ENCODE measurements around the gene ABTB2.

ABTB2 gene

DNA sequence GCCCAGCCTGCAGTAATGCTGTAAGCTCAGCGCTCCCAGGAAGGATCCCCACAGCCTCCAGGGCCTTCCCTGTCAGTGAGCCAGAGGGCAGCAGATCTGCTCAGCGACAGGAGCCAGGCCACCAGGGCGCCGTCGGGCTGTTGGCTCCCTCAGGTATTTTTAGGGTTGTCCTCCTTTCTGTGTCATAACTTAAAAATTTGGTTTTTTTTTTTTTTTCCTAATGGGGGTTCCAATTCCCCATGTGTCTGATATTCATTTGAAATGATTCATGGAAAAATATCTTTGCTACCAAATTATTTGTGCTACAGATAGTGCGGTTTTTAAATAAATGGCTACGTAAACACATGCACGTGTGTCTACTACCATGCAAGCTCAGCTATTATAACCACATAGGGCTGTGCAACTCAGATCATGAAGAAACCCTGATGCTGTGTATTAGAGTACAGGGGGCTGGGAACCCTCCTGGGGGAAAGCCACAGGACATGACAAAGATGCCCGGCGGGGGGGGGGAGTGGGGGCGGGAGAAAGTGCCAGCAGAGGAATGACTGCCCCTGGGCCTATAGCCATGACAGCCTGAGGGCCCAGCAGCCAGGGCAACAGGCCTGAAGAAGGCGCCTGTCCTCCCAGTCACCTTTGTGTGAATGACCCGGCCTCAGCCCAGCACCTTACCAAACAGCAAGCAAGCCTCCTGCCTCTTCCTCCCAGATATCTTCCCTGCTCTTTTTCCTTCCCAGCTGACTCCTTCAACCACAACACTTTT lies 163.1 kb downstream of the ABTB2 start:
- TF ChIP-seq, protein P1, sequence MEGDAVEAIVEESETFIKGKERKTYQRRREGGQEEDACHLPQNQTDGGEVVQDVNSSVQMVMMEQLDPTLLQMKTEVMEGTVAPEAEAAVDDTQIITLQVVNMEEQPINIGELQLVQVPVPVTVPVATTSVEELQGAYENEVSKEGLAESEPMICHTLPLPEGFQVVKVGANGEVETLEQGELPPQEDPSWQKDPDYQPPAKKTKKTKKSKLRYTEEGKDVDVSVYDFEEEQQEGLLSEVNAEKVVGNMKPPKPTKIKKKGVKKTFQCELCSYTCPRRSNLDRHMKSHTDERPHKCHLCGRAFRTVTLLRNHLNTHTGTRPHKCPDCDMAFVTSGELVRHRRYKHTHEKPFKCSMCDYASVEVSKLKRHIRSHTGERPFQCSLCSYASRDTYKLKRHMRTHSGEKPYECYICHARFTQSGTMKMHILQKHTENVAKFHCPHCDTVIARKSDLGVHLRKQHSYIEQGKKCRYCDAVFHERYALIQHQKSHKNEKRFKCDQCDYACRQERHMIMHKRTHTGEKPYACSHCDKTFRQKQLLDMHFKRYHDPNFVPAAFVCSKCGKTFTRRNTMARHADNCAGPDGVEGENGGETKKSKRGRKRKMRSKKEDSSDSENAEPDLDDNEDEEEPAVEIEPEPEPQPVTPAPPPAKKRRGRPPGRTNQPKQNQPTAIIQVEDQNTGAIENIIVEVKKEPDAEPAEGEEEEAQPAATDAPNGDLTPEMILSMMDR (IDR thresholded peaks at IDR 0.05): no peak

DNA sequence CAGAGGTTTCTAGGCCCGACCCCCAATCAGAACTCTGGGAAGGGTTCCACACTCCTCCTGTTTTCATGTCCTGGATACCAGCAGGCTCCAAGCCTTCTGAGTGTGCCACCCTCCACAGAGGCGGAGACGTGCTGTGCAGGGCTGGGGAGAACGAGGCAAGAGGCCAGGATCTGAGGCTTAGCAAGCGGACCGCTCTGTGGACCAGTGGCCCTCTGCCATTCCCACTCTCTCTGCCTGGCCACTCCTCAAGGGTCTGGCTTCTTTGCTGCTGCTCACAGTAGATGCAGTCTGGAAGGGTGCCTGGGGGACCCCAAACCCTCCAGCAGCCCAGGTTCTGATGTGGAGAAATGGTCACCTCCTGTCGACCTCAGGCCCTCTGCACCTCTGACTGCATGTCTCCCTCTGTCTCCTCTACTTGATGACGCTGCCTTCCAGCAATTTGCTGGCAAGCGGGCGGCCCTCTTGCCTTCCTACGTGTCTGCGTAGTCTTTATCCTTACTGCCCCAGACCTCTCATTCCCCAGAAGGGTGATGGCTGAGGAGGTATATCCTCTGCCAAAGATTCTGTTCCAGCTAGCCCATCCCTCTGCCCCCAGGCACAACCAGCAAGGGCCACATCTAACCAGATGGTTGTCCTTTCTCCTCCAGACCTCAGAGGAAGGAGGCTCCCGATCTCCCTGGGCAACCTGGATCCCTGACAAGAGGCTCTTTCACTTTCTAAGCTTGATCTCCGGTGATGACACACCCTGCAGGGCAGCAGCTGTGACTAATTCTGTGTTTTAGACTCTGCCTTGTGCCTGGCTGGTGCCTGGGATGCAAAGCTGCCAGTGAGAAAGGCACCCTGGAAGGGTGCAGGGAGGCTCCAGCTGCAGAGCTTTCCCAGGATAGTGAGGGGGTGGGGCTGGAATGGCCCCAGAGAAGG lies 165.1 kb downstream of the ABTB2 start:
- TF ChIP-seq, protein P1 (IDR thresholded peaks at IDR 0.05): no peak

DNA sequence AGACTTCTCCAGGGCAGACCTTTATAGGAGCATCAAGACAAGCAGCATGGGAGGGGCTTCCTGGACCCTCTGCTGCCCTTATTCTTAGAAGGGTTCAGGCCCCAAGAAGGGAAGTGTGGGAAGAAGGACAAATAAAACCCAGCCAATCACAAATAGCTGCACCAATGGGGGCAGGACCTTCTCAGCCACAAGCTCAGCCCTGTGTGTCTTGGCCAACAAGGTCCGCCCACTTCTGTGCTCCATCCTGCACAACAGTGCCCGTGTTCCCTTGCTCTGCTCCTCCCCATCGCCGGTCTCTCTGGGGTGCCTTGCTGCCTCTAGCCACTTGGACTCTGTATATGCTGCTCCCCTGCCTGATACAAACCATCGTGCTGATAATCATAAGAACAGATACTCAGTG lies 166.2 kb downstream of the ABTB2 start:
- TF ChIP-seq, protein P1 (IDR thresholded peaks at IDR 0.05): no peak

DNA sequence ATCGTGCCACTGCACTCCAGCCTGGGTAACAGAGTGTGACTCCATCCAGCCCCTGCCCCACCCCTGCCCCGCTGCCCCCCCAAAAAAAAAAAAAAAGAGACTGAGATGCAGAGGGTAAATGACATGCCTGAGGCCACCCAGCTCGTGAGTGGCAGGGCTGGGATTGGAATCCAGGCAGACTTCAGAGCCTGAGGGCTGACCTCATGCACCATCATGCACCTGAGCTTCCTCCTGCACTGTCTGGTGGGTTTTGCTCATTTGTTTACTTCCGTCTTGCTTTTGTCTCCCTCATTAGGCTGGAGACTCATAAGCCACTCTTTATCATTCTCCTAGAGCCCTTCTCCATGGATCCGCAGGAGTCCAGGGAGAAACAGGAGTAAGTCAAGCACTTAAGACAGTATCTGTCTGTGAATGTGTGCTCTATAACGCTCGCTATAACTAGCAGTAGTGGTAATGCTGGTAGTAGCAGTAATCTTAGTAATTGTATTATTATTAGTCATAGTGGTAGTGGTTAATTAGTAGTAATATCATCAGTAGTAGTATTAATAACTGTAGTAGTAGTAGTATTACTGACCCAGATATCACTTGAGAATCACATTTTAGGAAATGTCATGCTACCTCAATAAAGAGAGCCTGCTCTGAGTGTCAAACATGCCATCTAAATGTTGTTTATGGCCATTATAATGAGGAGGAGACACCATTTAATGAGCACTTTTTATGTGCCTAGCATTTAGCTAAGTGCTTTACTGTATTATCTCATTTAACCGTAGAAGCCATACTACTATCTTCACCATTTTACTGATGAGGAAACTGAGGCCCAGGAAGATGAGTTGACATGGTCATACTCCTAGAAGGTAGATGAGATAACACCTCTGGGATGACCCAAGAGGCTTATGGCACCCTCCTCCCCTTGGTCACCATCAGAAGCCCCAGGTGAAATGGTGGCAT lies 167.3 kb downstream of the ABTB2 start:
- TF ChIP-seq, protein P1 (IDR thresholded peaks at IDR 0.05): no peak

DNA sequence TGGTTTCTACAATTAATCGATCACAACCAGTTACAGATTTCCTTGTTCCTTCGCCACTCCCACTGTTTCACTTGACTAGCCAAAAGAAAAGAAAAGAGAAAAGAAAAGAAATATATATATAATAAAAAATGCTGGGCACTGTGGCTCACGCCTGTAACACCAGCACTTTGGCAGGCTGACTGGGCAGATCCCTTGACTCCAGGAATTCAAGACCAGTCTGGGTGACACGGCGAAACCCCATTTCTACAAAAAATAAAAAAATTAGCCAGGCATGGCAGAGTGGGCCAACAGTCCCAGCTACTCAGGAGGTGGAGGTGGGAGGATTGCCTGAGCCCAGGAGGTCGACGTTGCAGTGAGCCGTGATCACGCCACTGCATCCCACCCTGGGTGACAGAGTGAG lies 168.6 kb downstream of the ABTB2 start:
- TF ChIP-seq, protein P1 (IDR thresholded peaks at IDR 0.05): no peak

DNA sequence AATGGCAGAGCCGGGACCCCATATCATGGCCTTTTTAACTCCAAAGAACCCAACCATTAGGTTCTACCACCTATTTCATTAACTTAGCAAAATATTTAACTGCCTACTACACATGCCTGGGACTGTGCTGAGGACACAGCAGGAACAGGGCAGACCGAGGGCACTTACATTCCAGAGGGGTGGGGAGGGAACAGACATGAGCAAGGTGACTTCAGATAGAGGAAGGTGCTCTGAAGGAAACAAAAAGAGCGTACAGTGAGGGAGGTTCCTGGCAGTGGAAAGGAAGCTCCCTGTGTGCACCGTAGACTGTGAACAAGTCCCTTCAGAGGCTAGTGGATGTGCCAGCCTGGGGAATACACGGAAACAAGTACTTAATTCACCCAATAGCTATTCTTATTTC lies 169.6 kb downstream of the ABTB2 start:
- TF ChIP-seq, protein P1 (IDR thresholded peaks at IDR 0.05): no peak
